H7 (cell line): ENCODE measurements around the gene CHD1. TPM values are rescaled to one million over a fixed set of nuclear protein-coding genes. Genes with fewer than 3 reads are reported as not detected.
A peak's percentile ranks its signal among the peaks of the same experiment; 100 is the strongest.
"Not testable (repeated sequence)": the region's sequence is repeated elsewhere in the genome, so short reads cannot be mapped to it uniquely, and the experiment has no call there.

Experiments
- DNase-seq: peaks from one replicate; pipeline ENCODE4 v3.0.0; 2012
- H3K27me3 ChIP-seq: 2 replicates; pipeline ENCODE4 v1.6.0; 2011; ENCODE audit warnings: mild to moderate bottlenecking, low read length; ENCODE audit not compliant: control insufficient read depth, insufficient read depth
- H3K36me3 ChIP-seq: replicated peaks from 2 replicates; pipeline ENCODE4 v1.5.1; 2011; ENCODE audit warnings: low read length; ENCODE audit not compliant: control insufficient read depth, insufficient read depth
- H3K4me3 ChIP-seq: 2 replicates; pipeline ENCODE4 v1.5.1; 2011; ENCODE audit warnings: low read depth, mild to moderate bottlenecking, control low read depth, low read length, moderate library complexity; ENCODE audit not compliant: insufficient read depth
- total RNA-seq: library from RNA; depleted of rRNA; stranded (reverse); fragments of >200 nt; shearing (Covaris generic); gene quantifications from 2 replicates; pipeline ENCODE4 v1.2.3, GENCODE V29; 2014; rRNA removed

The CHD1 gene
- 40.7 and 60.4 TPM in 2 replicates for total RNA-seq

GRCh38 chr5:98928873-98929709, at the start of gene CHD1:
Gene CHD1, minus strand, starts transcription at chr5:98929007. Its CDS starts 2,621 bp downstream, at chr5:98926386.
- H3K4me3 ChIP-seq, result peak within 1 kb of the TSS; percentile 88
- peak; percentile 94 for DNase-seq
- H3K36me3 ChIP-seq, result peaks cover 7% of the 10 kb centered on the region

GRCh38 chr5:98978528-98978927, 49.7 kb upstream of the CHD1 start:
- Histone ChIP-seq H3K27me3 (no peaks in the 10 kb centered on the region), H3K36me3 (no peaks in the 10 kb centered on the region), H3K4me3 (no peak overlapping the region)
- DNase-seq, result no peak

More at GRCh38 chr5:98928873-98929709, at the start of gene CHD1:
- H3K27me3 ChIP-seq, result no peaks in the 10 kb centered on the region

- H3K27me3 ChIP-seq, result no peaks in the 10 kb centered on the region
Observed at GRCh38 chr5:98977723-98978122, 48.9 kb upstream of the CHD1 start.

GRCh38 chr5:98975682-98976407, 47.0 kb upstream of the CHD1 start:
- H3K27me3 ChIP-seq, result no peaks in the 10 kb centered on the region
- H3K4me3 ChIP-seq, result no peak overlapping the region
- no peak for DNase-seq
- no peaks in the 10 kb centered on the region for H3K36me3 ChIP-seq

More at GRCh38 chr5:98977723-98978122, 48.9 kb upstream of the CHD1 start:
- H3K4me3 ChIP-seq, result no peak overlapping the region
- H3K36me3 ChIP-seq, result no peaks in the 10 kb centered on the region
- DNase-seq, result no peak

DNA sequence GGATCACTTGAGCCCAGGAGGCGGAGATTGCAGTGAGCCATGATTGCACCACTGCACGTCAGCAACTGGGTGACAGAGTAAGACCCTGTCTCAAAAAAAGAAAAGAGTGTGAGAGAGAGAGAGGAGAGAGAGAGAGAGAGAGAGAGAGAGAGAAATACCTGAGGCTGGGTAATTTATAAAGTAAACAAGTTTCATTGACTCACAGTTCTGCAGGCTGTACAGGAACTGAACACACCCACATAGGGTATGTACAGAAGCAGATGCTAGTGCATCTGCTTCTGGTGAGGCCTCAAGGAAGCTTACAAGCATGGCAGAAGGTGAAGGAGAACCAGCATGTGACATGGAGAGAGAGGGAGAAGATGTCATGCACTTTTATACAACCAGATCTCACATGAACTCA, 46.4 kb upstream of the CHD1 start:
- Histone ChIP-seq H3K4me3 (no peak overlapping the region), H3K27me3 (no peaks in the 10 kb centered on the region), H3K36me3 (no peaks in the 10 kb centered on the region)
- no peak for DNase-seq

DNA sequence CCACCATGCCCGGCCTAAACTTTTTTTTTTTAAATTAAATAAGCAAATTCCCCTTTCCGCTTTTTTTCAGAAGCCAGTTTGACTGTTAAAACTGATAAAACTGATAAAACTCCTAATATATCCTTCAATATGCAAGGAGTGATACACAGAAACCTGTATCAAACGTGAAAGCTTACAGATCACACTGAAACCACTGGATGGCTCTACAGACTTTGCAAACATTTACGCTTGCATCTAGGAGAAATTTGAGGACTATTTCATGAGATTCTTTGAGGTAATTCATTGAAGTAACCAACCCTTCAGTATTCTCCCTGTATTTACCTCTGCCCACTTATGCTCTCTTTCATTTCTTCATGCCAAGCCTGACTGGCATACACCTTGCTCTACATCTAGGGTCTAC, 40.6 kb upstream of the CHD1 start:
- no peaks in the 10 kb centered on the region for H3K36me3 ChIP-seq
- H3K27me3 ChIP-seq, result no peaks in the 10 kb centered on the region
- H3K4me3 ChIP-seq, result no peak overlapping the region
- no peak for DNase-seq

DNA sequence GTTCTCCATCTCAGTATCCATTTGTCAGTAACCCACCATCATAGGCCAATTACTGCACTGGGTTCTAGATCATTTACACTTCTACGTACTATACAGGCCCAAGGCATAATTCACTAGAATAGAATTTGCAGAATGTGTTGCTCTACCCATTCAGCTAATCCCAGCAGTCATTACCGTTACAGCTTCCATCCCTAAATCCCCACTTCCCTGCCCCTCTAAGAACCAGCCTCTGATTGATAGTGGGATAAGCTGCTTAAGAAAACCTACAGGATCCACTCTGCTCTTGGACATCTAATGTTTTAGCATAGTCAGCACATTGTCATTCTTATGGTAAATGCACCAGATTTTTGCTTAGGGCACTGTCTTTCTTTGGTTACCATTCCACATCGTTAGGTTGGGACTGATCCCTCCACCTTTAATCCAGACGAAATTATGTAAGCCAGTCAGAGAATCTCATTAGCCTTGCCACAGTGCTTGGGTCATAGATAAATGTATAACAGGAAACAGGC, 39.3 kb upstream of the CHD1 start:
- Histone ChIP-seq H3K36me3 (no peaks in the 10 kb centered on the region), H3K4me3 (no peak overlapping the region), H3K27me3 (no peaks in the 10 kb centered on the region; the same call in 1 of the 2 replicates)
- no peak for DNase-seq

DNA sequence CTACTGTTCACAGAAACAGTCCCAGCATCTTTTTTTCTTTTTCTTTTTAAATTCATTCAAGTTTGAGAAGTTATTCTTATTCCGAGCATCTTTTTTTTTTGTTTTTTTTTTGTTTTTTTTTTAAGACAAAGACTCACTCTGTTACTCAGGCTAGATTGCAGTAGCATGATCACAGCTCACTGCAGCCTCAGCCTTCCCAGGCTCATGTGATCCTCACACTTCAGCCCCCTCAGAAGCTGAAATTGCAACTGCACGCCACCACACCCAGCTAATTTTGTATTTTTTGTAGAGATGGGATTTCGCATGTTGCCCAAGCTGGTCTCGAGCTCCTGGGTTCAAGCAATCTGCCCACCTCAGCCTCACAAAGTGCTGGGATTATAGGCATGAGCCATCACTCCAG, 36.4 kb upstream of the CHD1 start:
- no peaks in the 10 kb centered on the region for H3K36me3 ChIP-seq
- no peak for DNase-seq
- H3K27me3 ChIP-seq, result peaks cover 3% of the 10 kb centered on the region; the same call in 1 of the 2 replicates
- no peak overlapping the region for H3K4me3 ChIP-seq

DNA sequence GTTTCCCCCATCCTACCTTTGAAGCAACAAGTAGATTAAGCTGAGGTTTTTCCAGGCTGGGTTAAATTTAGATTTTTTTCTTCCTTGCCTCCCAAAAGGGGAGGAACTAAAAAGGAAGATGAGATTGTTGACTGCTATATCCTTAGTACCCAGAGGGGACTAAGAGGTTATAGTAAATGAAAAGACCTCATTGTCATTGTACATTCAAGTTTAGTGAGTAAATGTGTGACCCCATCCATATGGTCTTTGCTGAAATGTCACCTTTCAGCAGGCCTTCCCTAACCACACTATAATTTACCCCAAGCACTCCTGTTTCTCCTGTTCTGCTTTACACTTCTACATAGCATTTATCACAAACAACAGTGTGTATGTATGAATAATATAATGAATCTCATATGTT, 35.8 kb upstream of the CHD1 start:
- H3K36me3 ChIP-seq, result no peaks in the 10 kb centered on the region
- DNase-seq, result no peak
- H3K27me3 ChIP-seq, result peaks cover 3% of the 10 kb centered on the region; the same call in 1 of the 2 replicates
- H3K4me3 ChIP-seq, result no peak overlapping the region

GRCh38 chr5:98963019-98963418, 34.2 kb upstream of the CHD1 start:
- Histone ChIP-seq H3K4me3 (no peak overlapping the region), H3K27me3 (peaks cover 3% of the 10 kb centered on the region; the same call in 1 of the 2 replicates), H3K36me3 (no peaks in the 10 kb centered on the region)
- peak; percentile 13 for DNase-seq

GRCh38 chr5:98962587-98962986, 33.8 kb upstream of the CHD1 start:
- Histone ChIP-seq H3K4me3 (no peak overlapping the region), H3K36me3 (no peaks in the 10 kb centered on the region), H3K27me3 (peaks cover 3% of the 10 kb centered on the region; the same call in 1 of the 2 replicates)
- no peak for DNase-seq

- DNase-seq, result no peak
- peaks cover 3% of the 10 kb centered on the region; the same call in 1 of the 2 replicates for H3K27me3 ChIP-seq
- no peak overlapping the region for H3K4me3 ChIP-seq
- no peaks in the 10 kb centered on the region for H3K36me3 ChIP-seq
Observed at GRCh38 chr5:98961665-98962344, 33.0 kb upstream of the CHD1 start.

GRCh38 chr5:98957307-98957706, 28.5 kb upstream of the CHD1 start:
- Histone ChIP-seq H3K27me3 (no peaks in the 10 kb centered on the region), H3K4me3 (no peak overlapping the region), H3K36me3 (no peaks in the 10 kb centered on the region)
- DNase-seq, result no peak

DNA sequence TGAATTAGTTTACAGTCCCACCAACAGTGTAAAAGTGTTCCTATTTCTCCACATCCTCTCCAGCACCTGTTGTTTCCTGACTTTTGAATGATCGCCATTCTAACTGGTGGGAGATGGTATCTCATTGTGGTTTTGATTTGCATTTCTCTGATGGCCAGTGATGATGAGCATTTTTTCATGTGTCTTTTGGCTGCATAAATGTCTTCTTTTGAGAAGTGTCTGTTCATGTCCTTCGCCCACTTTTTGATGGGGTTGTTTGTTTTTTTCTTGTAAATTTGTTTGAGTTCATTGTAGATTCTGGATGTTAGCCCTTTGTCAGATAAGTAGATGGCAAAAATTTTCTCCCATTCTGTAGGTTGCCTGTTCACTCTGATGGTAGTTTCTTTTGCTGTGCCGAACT, 27.1 kb upstream of the CHD1 start:
- not testable (repeated sequence) for H3K27me3 ChIP-seq, DNase-seq, H3K36me3 ChIP-seq, H3K4me3 ChIP-seq
